B cell (primary cell): ENCODE measurements around the gene PITPNM2. TPM values are rescaled to one million over a fixed set of nuclear protein-coding genes. Genes with fewer than 3 reads are reported as not detected.

Experiments used
- ATAC-seq: fragments of 200-7000 bp; cut with Tn5 transposase; one replicate; pipeline ENCODE4 v1.10.0; 2021; ENCODE audit warnings: low read depth, mild to moderate bottlenecking, moderate number of reproducible peaks, moderate library complexity
- CTCF ChIA-PET: fragments of 350-600 bp; sonication (Branson Sonifier 250); formaldehyde crosslinking; loops from one replicate; lab custom pipeline; 2021; ENCODE audit warnings: antibody characterized with exemption, inconsistent platforms; lab: Charles Lee
- POLR2A ChIA-PET: fragments of 350-600 bp; sonication (Branson Sonifier 250); formaldehyde crosslinking; loops from one replicate; lab custom pipeline; 2021; ENCODE audit warnings: antibody characterized with exemption; lab: Charles Lee
- DNase-seq: peaks from one replicate; pipeline ENCODE4 v3.0.0; 2013
- H2AFZ ChIP-seq: 2 replicates; pipeline ENCODE4 v1.6.1; 2012; ENCODE audit warnings: mild to moderate bottlenecking, low read depth, low read length; ENCODE audit not compliant: insufficient read depth, poor library complexity, severe bottlenecking
- H3K27ac ChIP-seq, 2 donors: 1 replicate in 1 of 2; 2 replicates in 1 of 2; pipeline ENCODE4 v1.5.1; 2012 to 2013; ENCODE audit warnings: low read length in 2 of 2, mild to moderate bottlenecking in 2 of 2, moderate library complexity in 1 of 2
- H3K27me3 ChIP-seq, 4 experiments: fragments of 200-600 bp in 1 of 4; sonication (generic) in 1 of 4; replicated peaks in 1 of 4; 1 replicate in 2 of 4; 2 replicates in 2 of 4; pipeline versions ENCODE4 v1.6.1 to v1.7.0; 2013 to 2016; ENCODE audit warnings: low read length in 3 of 4, mild to moderate bottlenecking in 2 of 4, mixed read lengths in 1 of 4, moderate library complexity in 1 of 4; ENCODE audit not compliant: insufficient read depth in 4 of 4, control insufficient read depth in 3 of 4; ENCODE audit errors: control extremely low read depth in 1 of 4
- H3K36me3 ChIP-seq, 2 experiments: replicated peaks in 1 of 2; 1 replicate in 1 of 2; 2 replicates in 1 of 2; pipeline versions ENCODE4 v1.6.1 to v1.7.1; 2013; ENCODE audit warnings: low read length in 1 of 2; ENCODE audit not compliant: insufficient read depth in 2 of 2, control insufficient read depth in 1 of 2; ENCODE audit errors: control extremely low read depth in 1 of 2, extremely low read depth in 1 of 2
- H3K4me1 ChIP-seq, 2 donors: fragments of 200-600 bp in 1 of 2; sonication (generic) in 1 of 2; 1 replicate in 1 of 2; 2 replicates in 1 of 2; pipeline versions ENCODE4 v1.5.1 to v1.6.1; 2013 to 2017; ENCODE audit warnings: low read length in 2 of 2; ENCODE audit not compliant: control insufficient read depth in 2 of 2, insufficient read depth in 2 of 2
- H3K4me2 ChIP-seq: replicated peaks from 2 replicates; pipeline ENCODE3; 2012; ENCODE audit warnings: mild to moderate bottlenecking, low read depth, low read length; ENCODE audit not compliant: poor library complexity, severe bottlenecking
- H3K4me3 ChIP-seq, 5 experiments: fragments of 200-600 bp in 1 of 5; sonication (generic) in 1 of 5; 1 replicate in 3 of 5; 2 replicates in 2 of 5; pipeline versions ENCODE4 v1.5.1 to v1.7.0; 2011 to 2016; ENCODE audit warnings: low read length in 4 of 5, mild to moderate bottlenecking in 4 of 5, low read depth in 2 of 5, control low read depth in 1 of 5, moderate library complexity in 1 of 5; ENCODE audit not compliant: insufficient read depth in 1 of 5; ENCODE audit errors: control extremely low read depth in 1 of 5, extremely low read depth in 1 of 5
- H3K79me2 ChIP-seq: fragments of 200-600 bp; sonication (generic); one replicate; pipeline ENCODE4 v1.6.0; 2016; ENCODE audit warnings: low read length; ENCODE audit not compliant: control insufficient read depth, insufficient read depth
- H3K9ac ChIP-seq: fragments of 200-600 bp; sonication (generic); 2 replicates; pipeline ENCODE4 v1.6.1; 2017; ENCODE audit warnings: mild to moderate bottlenecking, low read length, moderate library complexity
- H3K9me3 ChIP-seq, 3 donors: one replicate each; pipeline versions ENCODE4 v1.6.1 to v1.7.1; 2013; ENCODE audit warnings: low read length in 2 of 3; ENCODE audit not compliant: control insufficient read depth in 2 of 3, insufficient read depth in 1 of 3; ENCODE audit errors: control extremely low read depth in 1 of 3
- H4K20me1 ChIP-seq: 2 replicates; pipeline ENCODE4 v1.6.0; 2012; ENCODE audit warnings: mild to moderate bottlenecking, low read length; ENCODE audit not compliant: insufficient read depth, control insufficient read depth, poor library complexity, severe bottlenecking
- H3K27ac Mint-ChIP-seq: one replicate; pipeline ENCODE4 v1.8.0; 2021; ENCODE audit warnings: mixed read lengths
- H3K27me3 Mint-ChIP-seq: one replicate; pipeline ENCODE4 v1.8.0; 2021; ENCODE audit warnings: mixed read lengths
- H3K4me1 Mint-ChIP-seq: one replicate; pipeline ENCODE4 v1.8.0; 2021; ENCODE audit warnings: mixed read lengths
- H3K4me3 Mint-ChIP-seq: one replicate; pipeline ENCODE4 v1.8.0; 2021; ENCODE audit warnings: mixed read lengths
- H3K9me3 Mint-ChIP-seq: one replicate; pipeline ENCODE4 v1.8.0; 2022; ENCODE audit warnings: mixed read lengths; ENCODE audit not compliant: insufficient read depth
- EZH2 ChIP-seq: IDR thresholded peaks from 2 replicates; pipeline ENCODE4 v1.6.1; 2012; ENCODE audit warnings: borderline replicate concordance, low read depth, mild to moderate bottlenecking, moderate library complexity, low read length; ENCODE audit not compliant: insufficient read depth, poor library complexity, severe bottlenecking
- WGBS: methylation state at CpG from one replicate; pipeline ENCODE4 v1.1.5; 2013; ENCODE audit warnings: missing lambda C conversion rate; ENCODE audit not compliant: insufficient coverage; 5-methylcytosine and 5-hydroxymethylcytosine counted together
- intact Hi-C: fragments of 100-400 bp; cut with micrococcal nuclease; formaldehyde crosslinking; loops from one replicate; pipeline ENCODE4 v1.10.0; 2022
- polyA plus RNA-seq: library from polyadenylated mRNA; depleted of rRNA; stranded (reverse); fragments of >200 nt; gene quantifications from 2 replicates; pipeline ENCODE4 v1.2.3, GENCODE V29; 2012
- total RNA-seq, 2 donors: library from RNA; stranded (reverse); fragments of 120-200 nt in 1 of 2; gene quantifications; 1 replicate in 1 of 2; 2 replicates in 1 of 2; pipeline versions ENCODE4 v1.2.3 to v1.2.4, GENCODE V29; 2013 to 2022
- TF ChIP-seq, protein P1 (sequence below): fragments of 200-600 bp; IDR thresholded peaks from one replicate; pipeline ENCODE4 v1.8.0; 2022; ENCODE audit warnings: antibody characterized with exemption, mild to moderate bottlenecking

PITPNM2 gene
- total and polyA plus RNA-seq, 2 donors (not counting 1 experiment from before 2014, with no cell fraction given) = 9.6 to 28.6 TPM

DNA sequence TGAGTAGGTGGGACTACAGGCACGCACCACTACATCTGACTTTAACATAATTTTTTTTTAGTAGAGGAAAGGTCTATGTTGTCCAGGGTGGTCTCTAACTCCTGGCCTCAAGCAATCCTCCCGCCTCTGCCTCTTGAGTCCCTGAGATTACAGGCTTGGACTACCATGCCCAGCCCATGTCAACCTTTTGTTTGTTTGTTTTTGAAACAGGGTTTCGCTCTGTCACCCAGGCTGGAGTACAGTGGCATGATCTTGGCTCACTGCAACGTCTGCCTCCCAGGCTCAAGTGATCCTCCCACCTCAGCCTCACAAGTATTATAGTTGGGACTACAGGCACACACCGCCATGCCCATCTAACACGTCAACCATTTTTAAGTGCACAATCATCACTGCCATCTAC, 29.2 kb downstream of the PITPNM2 start:
- ATAC-seq (no peak), DNase-seq (no peak)
- peaks cover 51% of the 10 kb centered on the region for H3K4me1 Mint-ChIP-seq
- H3K27ac Mint-ChIP-seq = peak overlapping the region; percentile 51
- Histone ChIP-seq H3K27me3 (no peaks in the 10 kb centered on the region), H3K9me3 (peaks cover 0 to 4% (median 0%) of the 10 kb centered on the region in 3 donors), H4K20me1 (no peaks in the 10 kb centered on the region), H3K36me3 (no peaks in the 10 kb centered on the region), H3K4me2 (no peak overlapping the region), H2AFZ (no peak overlapping the region), H3K4me1 (peaks cover 36 to 54% of the 10 kb centered on the region in 2 donors), H3K27ac (peak overlapping the region; percentile 76 to 79), H3K4me3 (no peak overlapping the region), H3K9ac (no peak overlapping the region), H3K79me2 (peaks cover 62% of the 10 kb centered on the region)
- WGBS = 96% methylated on average over 5 of the region's 6 CpGs
- POLR2A ChIA-PET = interaction anchor here (1.0 kb wide), 1 partner anchor 55 kb away, joined by 3 read pairs; no protein-coding TSS in a partner anchor
- intact Hi-C loops = no loop called here
- CTCF ChIA-PET = interaction anchor here (0.8 to 2.3 kb wide), 2 partner anchors 10 to 15 kb away, joined by 3 to 6 read pairs; no protein-coding TSS in a partner anchor
- no peak overlapping the region for H3K4me3 Mint-ChIP-seq
- no peaks in the 10 kb centered on the region for H3K27me3 Mint-ChIP-seq
- H3K9me3 Mint-ChIP-seq = no peaks in the 10 kb centered on the region
- TF ChIP-seq, protein P1, sequence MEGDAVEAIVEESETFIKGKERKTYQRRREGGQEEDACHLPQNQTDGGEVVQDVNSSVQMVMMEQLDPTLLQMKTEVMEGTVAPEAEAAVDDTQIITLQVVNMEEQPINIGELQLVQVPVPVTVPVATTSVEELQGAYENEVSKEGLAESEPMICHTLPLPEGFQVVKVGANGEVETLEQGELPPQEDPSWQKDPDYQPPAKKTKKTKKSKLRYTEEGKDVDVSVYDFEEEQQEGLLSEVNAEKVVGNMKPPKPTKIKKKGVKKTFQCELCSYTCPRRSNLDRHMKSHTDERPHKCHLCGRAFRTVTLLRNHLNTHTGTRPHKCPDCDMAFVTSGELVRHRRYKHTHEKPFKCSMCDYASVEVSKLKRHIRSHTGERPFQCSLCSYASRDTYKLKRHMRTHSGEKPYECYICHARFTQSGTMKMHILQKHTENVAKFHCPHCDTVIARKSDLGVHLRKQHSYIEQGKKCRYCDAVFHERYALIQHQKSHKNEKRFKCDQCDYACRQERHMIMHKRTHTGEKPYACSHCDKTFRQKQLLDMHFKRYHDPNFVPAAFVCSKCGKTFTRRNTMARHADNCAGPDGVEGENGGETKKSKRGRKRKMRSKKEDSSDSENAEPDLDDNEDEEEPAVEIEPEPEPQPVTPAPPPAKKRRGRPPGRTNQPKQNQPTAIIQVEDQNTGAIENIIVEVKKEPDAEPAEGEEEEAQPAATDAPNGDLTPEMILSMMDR = no peak
- no peak for TF ChIP-seq EZH2

DNA sequence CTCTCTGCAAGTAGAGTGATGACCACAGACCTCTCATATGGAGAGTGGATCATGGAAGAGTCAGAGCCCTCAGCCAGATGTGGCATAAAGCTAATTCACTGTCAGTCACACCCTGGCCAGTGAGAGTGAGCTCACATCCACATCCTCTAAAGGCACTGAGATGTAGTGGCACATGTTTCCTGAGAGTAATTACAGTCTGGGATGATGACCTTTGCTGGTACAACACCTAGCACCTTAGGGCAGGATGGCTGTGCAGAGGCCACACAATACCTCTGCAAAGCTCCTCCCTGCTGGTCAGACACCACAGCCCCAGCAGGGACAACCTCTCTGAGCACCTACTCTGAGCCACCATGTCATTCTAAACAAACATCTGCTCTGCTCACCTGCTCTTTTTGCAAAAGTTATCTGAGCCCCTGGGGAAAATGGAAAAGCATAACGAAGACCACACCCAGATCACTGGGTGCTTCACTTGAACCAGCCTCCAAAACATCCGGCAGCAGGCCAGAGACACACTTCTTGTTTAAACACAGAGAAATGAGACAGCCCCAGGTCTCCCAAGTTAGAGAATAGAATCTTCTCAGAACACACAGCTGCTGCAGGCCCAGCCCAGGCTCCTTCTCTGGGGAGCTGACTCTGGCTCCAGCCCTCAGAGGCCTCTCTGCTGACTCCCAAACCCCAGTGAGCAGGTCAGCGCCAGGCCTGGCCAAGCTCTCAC, 30.3 kb downstream of the PITPNM2 start:
- Histone ChIP-seq H3K79me2 (peaks cover 53% of the 10 kb centered on the region), H2AFZ (peak overlapping the region; percentile 44), H3K4me2 (peak overlapping the region; percentile 54), H3K27me3 (no peaks in the 10 kb centered on the region), H3K4me3 (peak overlapping the region in 1 of 5 experiments; percentile 11), H3K36me3 (no peaks in the 10 kb centered on the region), H3K9me3 (peaks cover 0 to 4% (median 0%) of the 10 kb centered on the region in 3 donors), H3K27ac (peak overlapping the region; percentile 76 to 79), H4K20me1 (no peaks in the 10 kb centered on the region), H3K4me1 (peaks cover 42 to 61% of the 10 kb centered on the region in 2 donors), H3K9ac (peak overlapping the region; percentile 22)
- Mint-ChIP-seq H3K9me3 (no peaks in the 10 kb centered on the region), H3K4me1 (peaks cover 54% of the 10 kb centered on the region), H3K4me3 (peak overlapping the region; percentile 52), H3K27ac (peak overlapping the region; percentile 88), H3K27me3 (no peaks in the 10 kb centered on the region)
- intact Hi-C loops = no loop called here
- CTCF ChIA-PET = interaction anchor here (0.8 to 2.3 kb wide), 6 partner anchors 8 to 78 kb away, joined by 3 to 9 read pairs (median 3); partner anchors contain the start of gene PITPNM2
- peak; percentile 33 for DNase-seq
- ATAC-seq = peak; percentile 29
- TF ChIP-seq EZH2 = no peak
- TF ChIP-seq, protein P1 = no peak
- WGBS = 57% methylated on average over 3 of the region's 3 CpGs
- POLR2A ChIA-PET = interaction anchor here (0.6 to 1.0 kb wide), 3 partner anchors 56 to 300 kb away, joined by 3 to 6 read pairs (median 3); no protein-coding TSS in a partner anchor
